IPS DF 6.9 (cell line): ENCODE measurements around the gene CD2BP2.

ENCODE experiments used
- DNase-seq: peaks from one replicate; pipeline ENCODE4 v3.0.0-alpha.2; 2013; ENCODE audit warnings: low read depth, low spot score
- H3K27ac ChIP-seq: one replicate; pipeline ENCODE4 v1.5.1; 2013; ENCODE audit warnings: low read length, control low read depth
- H3K27me3 ChIP-seq: 2 replicates; pipeline ENCODE4 v1.6.1; 2013; ENCODE audit warnings: mild to moderate bottlenecking, low read length; ENCODE audit not compliant: control insufficient read depth, insufficient read depth
- H3K36me3 ChIP-seq: 2 replicates; pipeline ENCODE4 v1.6.1; 2013; ENCODE audit warnings: low read length; ENCODE audit not compliant: control insufficient read depth, insufficient read depth
- H3K4me1 ChIP-seq: 2 replicates; pipeline ENCODE4 v1.6.1; 2013; ENCODE audit warnings: low read length; ENCODE audit not compliant: control insufficient read depth, insufficient read depth
- H3K4me3 ChIP-seq: 2 replicates; pipeline ENCODE4 v1.5.1; 2013; ENCODE audit warnings: mild to moderate bottlenecking, low read length
- H3K9me3 ChIP-seq: 2 replicates; pipeline ENCODE4 v1.6.1; 2013; ENCODE audit warnings: low read length, inconsistent platforms; ENCODE audit not compliant: control insufficient read depth, insufficient read depth
- WGBS: extraction: QIAGEN DNeasy Blood & Tissue Kit; methylation state at CpG from one replicate; pipeline ENCODE4 v1.1.7; 2013; ENCODE audit warnings: mixed read lengths, missing lambda C conversion rate; ENCODE audit not compliant: insufficient read length, insufficient coverage; 5-methylcytosine and 5-hydroxymethylcytosine counted together

The CD2BP2 gene

DNA sequence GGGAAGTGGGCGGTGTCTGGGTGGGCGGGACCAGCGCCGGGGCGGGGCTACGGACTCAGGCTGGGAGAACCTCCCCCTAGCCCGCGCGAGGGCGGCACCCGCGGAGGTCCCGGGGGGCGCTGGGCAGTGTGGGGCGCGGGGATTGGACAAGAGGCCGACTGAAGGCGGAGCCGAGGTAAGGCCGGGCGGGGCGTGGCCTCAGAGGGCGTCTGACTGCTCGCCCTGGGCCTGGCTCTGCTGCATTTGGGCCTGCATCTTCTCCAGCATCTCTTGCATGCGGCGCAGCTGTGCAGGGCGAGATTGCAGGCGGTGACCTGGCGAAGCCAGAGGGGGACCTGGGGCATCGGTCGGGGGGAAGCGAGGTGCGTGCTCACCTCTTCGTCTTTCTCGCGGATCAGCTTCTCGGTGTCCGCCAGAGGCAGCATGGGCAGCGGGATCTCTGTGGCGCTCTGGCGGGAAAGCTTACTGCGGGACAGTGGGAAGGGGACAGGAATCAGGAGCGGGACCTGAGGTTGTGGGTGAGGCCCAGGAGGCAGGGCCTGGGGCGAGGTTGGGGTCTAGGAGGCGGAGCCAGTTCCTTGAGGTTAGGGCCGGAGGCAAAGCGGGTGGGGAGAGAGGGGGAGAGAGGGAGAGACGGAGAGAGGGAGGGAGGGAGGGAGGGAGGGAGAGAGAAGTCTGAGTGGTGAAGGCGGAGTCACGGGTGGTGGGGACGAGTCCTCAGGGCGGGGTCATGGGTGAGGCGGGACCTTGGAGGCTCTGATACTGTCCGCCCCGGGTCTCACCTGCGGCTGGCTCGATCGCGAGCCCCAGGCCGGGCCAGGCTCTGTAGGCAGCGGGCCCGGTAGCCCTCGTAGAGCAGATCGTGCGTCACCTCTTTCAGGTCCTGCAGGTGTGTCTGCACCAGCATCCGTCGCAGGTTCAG, 23.4 kb upstream of the CD2BP2 start:
- no peak overlapping the region for H3K27ac ChIP-seq
- WGBS = no CpG with 5 or more reads among the region's 67 CpGs
- H3K36me3 ChIP-seq = no peaks in the 10 kb centered on the region
- peak overlapping the region; percentile 52 for H3K4me3 ChIP-seq
- no peaks in the 10 kb centered on the region for H3K4me1 ChIP-seq
- peak; percentile 93 for DNase-seq
- no peaks in the 10 kb centered on the region for H3K27me3 ChIP-seq
- H3K9me3 ChIP-seq = no peaks in the 10 kb centered on the region

DNA sequence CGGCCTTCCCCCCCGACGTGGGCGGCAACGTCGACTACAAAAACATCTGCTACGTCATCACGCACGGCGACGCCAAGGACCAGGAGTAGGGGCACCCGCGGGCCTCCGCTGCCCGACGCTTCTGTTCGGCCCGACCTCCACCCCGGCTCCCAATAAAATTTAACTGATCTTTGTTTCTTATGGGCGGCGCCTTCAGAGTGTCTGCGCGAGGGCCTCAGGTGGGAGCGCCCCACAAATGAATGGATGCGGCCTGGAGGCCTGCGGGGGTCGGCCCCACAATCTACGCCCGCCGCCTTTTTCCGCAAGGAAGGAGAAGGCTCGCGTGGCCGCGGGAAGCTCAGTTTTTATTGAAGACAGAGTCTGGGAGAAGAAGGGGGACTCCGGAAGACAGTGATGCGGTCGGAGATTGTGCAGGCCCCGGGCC, 22.7 kb upstream of the CD2BP2 start:
- no CpG with 5 or more reads among the region's 39 CpGs for WGBS
- Histone ChIP-seq H3K9me3 (no peaks in the 10 kb centered on the region), H3K27me3 (no peaks in the 10 kb centered on the region), H3K4me3 (peak overlapping the region; percentile 22; the same call in 1 of the 2 replicates), H3K4me1 (no peaks in the 10 kb centered on the region), H3K36me3 (no peaks in the 10 kb centered on the region), H3K27ac (no peak overlapping the region)
- no peak for DNase-seq

DNA sequence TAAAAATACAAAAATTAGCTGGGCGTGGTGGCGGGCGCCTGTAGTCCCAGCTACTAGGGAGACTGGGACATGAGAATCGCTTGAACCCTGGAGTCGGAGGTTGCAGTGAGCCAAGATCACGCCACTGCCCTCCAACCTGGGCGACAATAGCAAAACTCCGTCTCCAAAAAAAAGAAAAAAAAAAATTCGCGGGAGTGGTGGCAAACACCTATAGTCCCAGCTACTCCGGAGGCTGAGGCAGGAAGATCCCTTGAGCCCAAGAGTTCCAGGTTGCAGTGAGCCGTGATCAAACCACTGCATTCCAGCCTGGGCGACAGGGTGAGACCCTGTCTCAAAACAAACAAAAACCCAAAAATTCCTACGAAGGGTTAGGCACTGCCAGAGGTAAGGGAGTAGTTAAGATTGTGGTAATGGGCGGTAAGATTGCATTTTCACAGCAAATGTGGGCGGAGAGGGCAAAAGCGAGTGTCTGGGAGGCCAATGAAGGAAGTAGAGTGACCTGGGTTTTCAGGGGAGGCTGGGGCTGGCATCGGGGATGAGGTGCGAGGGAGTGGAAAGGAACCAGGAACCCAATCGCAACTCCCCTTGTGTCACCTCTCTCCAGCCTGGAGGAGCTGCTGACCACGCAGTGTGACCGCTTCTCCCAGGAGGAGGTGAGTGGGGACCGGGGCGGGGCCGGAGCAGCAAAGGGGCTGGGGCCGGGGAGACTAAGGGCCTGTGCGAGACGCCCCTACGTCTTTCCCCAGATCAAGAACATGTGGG, 22.1 kb upstream of the CD2BP2 start:
- Histone ChIP-seq H3K36me3 (no peaks in the 10 kb centered on the region), H3K27ac (no peak overlapping the region), H3K4me1 (no peaks in the 10 kb centered on the region), H3K27me3 (no peaks in the 10 kb centered on the region), H3K4me3 (peak overlapping the region; percentile 4; the same call in 1 of the 2 replicates), H3K9me3 (no peaks in the 10 kb centered on the region)
- WGBS = no CpG with 5 or more reads among the region's 29 CpGs
- DNase-seq = no peak

DNA sequence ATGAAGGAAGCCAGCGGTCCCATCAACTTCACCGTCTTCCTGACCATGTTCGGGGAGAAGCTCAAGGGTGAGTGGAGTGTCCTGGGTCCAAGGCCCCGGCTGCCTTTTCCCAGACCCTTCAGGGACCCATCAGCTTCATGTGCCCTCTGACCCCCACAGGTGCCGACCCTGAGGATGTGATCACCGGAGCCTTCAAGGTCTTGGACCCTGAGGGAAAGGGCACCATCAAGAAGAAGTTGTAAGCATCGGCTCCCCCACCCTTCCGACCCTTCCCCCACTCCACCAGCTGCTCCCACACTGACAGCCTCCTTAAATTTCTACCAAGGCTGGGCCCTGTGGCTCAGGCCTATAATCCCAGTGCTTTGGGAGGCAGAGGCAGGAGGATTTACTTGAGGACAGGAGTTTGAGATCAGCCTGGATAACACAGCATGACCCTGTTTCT, 21.4 kb upstream of the CD2BP2 start:
- Histone ChIP-seq H3K4me1 (no peaks in the 10 kb centered on the region), H3K4me3 (no peak overlapping the region), H3K9me3 (no peaks in the 10 kb centered on the region), H3K27me3 (no peaks in the 10 kb centered on the region), H3K27ac (no peak overlapping the region), H3K36me3 (no peaks in the 10 kb centered on the region)
- WGBS = no CpG with 5 or more reads among the region's 8 CpGs
- no peak for DNase-seq

DNA sequence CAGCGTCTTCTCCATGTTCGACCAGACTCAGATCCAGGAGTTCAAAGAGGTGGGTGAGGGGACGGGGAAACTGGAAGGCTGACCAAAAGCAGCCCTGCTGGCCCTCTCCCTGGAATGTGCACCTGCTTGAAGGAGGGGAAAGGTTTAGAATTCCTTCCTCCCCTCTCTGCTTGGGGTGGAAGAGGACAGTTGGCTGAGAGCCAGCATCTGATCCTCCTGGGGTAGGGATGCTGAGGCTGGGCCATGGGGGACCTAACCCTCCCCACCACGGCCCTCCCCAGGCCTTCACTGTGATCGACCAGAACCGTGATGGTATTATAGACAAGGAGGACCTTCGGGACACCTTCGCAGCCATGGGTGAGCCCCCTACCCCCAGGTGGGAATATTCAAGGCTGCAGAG, 20.8 kb upstream of the CD2BP2 start:
- WGBS = no CpG with 5 or more reads among the region's 8 CpGs

DNA sequence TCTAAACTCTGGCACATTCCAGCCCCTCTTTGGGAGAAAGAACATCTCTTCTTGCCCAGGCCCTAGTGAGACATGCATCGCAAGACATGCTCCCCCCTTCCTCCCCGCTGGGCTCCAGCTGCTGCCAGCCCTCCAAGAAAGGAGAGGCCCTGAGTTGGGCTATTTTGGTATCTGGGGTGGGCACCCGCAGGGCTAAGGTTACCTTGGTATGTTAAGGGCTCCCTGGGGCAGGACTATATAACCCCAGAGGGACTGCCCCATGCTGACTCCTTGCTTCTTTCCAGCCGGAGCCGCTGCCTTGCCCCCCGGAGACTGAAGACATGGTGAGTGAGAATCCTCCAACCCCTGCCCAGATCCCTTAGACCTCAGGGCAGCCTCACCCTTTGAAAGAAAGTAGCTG, 19.4 kb upstream of the CD2BP2 start, which contains the start of gene MYL11:
TSS of gene MYL11 (plus strand) at position 265 of the 400 bp plus-strand sequence. CDS start at position 321, 56 bp downstream.
- no peak for DNase-seq
- no peaks in the 10 kb centered on the region for H3K9me3 ChIP-seq
- H3K27ac ChIP-seq = no peak within 1 kb of the TSS
- WGBS = no CpG with 5 or more reads among the region's 6 CpGs
- no peaks in the 10 kb centered on the region for H3K4me1 ChIP-seq
- H3K4me3 ChIP-seq = no peak within 1 kb of the TSS
- H3K36me3 ChIP-seq = no peaks in the 10 kb centered on the region
- no peaks in the 10 kb centered on the region for H3K27me3 ChIP-seq

More for the DNA sequence above, 20.8 kb upstream of the CD2BP2 start:
- no peak overlapping the region for H3K27ac ChIP-seq
- H3K36me3 ChIP-seq = no peaks in the 10 kb centered on the region
- H3K4me1 ChIP-seq = no peaks in the 10 kb centered on the region
- no peak for DNase-seq
- H3K27me3 ChIP-seq = no peaks in the 10 kb centered on the region
- no peaks in the 10 kb centered on the region for H3K9me3 ChIP-seq
- no peak overlapping the region for H3K4me3 ChIP-seq

DNA sequence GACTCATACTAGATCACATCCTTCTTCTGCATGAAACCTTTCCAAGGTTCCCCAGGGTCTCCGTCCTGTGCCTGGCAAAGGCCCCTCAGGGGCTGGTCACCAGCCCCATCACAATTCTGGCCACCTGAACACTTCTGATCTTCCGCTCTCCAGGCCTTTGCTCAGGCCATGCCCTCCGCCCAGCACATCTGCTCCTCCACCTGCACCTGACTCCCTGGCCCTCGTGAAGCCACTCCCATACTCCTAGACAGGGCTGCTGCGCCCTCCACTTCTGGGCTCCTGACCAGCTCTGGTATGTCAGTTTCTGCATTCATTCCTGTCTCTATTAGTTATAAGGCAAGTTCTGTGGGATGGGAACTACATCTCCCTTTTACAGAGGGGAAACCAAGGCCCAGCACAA, 17.6 kb upstream of the CD2BP2 start:
- no CpG with 5 or more reads among the region's 5 CpGs for WGBS
- no peak overlapping the region for H3K27ac ChIP-seq
- no peaks in the 10 kb centered on the region for H3K9me3 ChIP-seq

DNA sequence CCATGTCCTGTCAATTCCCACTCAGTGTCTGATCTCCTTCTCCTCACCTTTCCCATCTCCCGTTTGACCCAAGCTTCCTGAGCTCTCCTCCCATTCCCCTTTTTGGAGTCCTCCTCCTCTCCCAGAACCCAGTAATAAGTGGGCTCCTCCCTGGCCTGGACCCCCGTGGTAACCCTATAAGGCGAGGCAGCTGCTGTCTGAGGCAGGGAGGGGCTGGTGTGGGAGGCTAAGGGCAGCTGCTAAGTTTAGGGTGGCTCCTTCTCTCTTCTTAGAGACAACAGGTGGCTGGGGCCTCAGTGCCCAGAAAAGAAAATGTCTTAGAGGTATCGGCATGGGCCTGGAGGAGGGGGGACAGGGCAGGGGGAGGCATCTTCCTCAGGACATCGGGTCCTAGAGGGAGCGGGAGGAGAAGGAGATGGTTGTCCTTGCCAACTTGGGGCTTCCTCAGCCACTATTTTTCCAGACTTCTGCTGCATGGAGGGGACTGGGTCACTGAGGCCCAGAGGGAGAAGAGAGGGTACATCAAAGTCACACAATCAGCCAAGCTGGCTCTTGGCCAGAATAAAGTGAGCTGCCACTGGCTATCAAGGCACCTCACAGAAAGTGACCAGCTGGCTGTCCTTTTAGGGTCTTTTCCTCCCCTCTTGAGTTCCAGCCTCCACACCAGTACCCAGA, 17.1 kb upstream of the CD2BP2 start:
- Histone ChIP-seq H3K27ac (no peak overlapping the region), H3K4me3 (no peak overlapping the region), H3K36me3 (no peaks in the 10 kb centered on the region), H3K4me1 (peaks cover 7% of the 10 kb centered on the region), H3K9me3 (no peaks in the 10 kb centered on the region), H3K27me3 (no peaks in the 10 kb centered on the region)
- WGBS = no CpG with 5 or more reads among the region's 6 CpGs
- no peak for DNase-seq

More for the DNA sequence above, 17.6 kb upstream of the CD2BP2 start:
- no peaks in the 10 kb centered on the region for H3K27me3 ChIP-seq
- H3K36me3 ChIP-seq = no peaks in the 10 kb centered on the region
- no peak for DNase-seq
- peaks cover 5% of the 10 kb centered on the region for H3K4me1 ChIP-seq
- H3K4me3 ChIP-seq = no peak overlapping the region

DNA sequence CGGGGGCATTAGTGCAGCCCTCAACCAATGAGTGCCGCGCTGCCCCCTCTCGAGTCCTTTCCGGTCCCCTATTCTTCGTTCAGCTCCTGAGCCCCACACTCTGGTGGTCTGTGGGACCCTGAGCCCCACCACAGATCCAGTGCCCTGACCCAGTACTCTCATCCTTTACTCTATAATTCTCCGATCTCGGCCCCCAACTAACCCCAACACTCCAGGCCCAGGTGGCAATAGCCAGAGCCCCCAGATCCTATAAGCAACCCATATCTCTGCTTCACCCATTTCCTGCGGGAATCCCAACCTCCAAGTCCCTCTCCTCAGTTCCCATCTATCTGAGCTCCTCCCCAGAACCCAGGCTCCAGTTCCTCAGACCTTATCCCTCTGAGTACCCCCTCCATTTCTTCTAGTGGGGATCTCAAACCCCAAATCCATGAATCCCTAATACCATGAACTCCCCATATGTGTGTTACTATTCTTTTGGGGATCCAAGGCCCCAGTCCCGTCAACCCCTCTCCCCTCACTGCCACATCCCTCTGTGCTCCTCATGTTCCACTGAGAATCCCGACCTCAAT, 16.2 kb upstream of the CD2BP2 start:
- Histone ChIP-seq H3K4me1 (peaks cover 7% of the 10 kb centered on the region), H3K36me3 (no peaks in the 10 kb centered on the region), H3K4me3 (peak overlapping the region; percentile 5; the same call in 1 of the 2 replicates), H3K27ac (no peak overlapping the region), H3K9me3 (no peaks in the 10 kb centered on the region), H3K27me3 (no peaks in the 10 kb centered on the region)
- no peak for DNase-seq
- no CpG with 5 or more reads among the region's 11 CpGs for WGBS
